GM23338 (cell line): ENCODE results near the gene FBXL4. TPM values are rescaled to one million over a fixed set of nuclear protein-coding genes. Genes with fewer than 3 reads are reported as not detected.

Experiments used
- ATAC-seq: fragments of 200-7000 bp; cut with Tn5 transposase; 3 replicates; pipeline ENCODE4 v1.9.1; 2020
- DNase-seq: peaks from one replicate; pipeline ENCODE4 v3.0.0-alpha.2; 2015; ENCODE audit warnings: low spot score
- H2AFZ ChIP-seq: fragments of 200-600 bp; sonication (generic); 2 replicates; pipeline ENCODE4 v1.8.0; 2016; ENCODE audit warnings: antibody characterized with exemption, mild to moderate bottlenecking, moderate library complexity
- H3F3A ChIP-seq: fragments of 200-600 bp; sonication (generic); replicated peaks from 2 replicates; pipeline ENCODE4 v1.8.0; 2017; ENCODE audit warnings: antibody characterized with exemption, mixed run types, low read depth
- H3K27ac ChIP-seq: fragments of 200-600 bp; sonication (generic); 2 replicates; pipeline ENCODE4 v1.6.1; 2016; ENCODE audit warnings: low read depth
- H3K27me3 ChIP-seq: fragments of 200-600 bp; sonication (generic); 2 replicates; pipeline ENCODE4 v1.8.0; 2016; ENCODE audit warnings: mild to moderate bottlenecking, mixed run types, moderate library complexity; ENCODE audit not compliant: insufficient read depth
- H3K36me3 ChIP-seq: fragments of 200-600 bp; sonication (generic); 2 replicates; pipeline ENCODE4 v1.8.0; 2016; ENCODE audit warnings: mild to moderate bottlenecking; ENCODE audit not compliant: insufficient read depth
- H3K4me1 ChIP-seq: fragments of 200-600 bp; sonication (generic); 2 replicates; pipeline ENCODE4 v1.8.0; 2016; ENCODE audit warnings: mild to moderate bottlenecking, moderate library complexity; ENCODE audit not compliant: insufficient read depth
- H3K4me2 ChIP-seq: fragments of 200-600 bp; sonication (generic); 2 replicates; pipeline ENCODE4 v1.7.1; 2017; ENCODE audit warnings: mixed run types
- H3K4me3 ChIP-seq: fragments of 200-600 bp; sonication (generic); 2 replicates; pipeline ENCODE4 v1.6.1; 2016; ENCODE audit warnings: mixed run types
- H3K79me2 ChIP-seq: fragments of 200-600 bp; sonication (generic); replicated peaks from 2 replicates; pipeline ENCODE4 v1.8.0; 2017; ENCODE audit warnings: mild to moderate bottlenecking; ENCODE audit not compliant: insufficient read depth
- H3K9me2 ChIP-seq: fragments of 200-600 bp; sonication (generic); 2 replicates; pipeline ENCODE4 v1.8.0; 2017; ENCODE audit not compliant: insufficient read depth
- H4K20me1 ChIP-seq: fragments of 200-600 bp; sonication (generic); replicated peaks from 2 replicates; pipeline ENCODE4 v1.8.0; 2017; ENCODE audit warnings: mild to moderate bottlenecking; ENCODE audit not compliant: insufficient read depth
- H3K27ac Mint-ChIP-seq: 2 replicates; pipeline ENCODE4 v1.8.0; 2020; ENCODE audit warnings: inconsistent platforms, mild to moderate bottlenecking, moderate library complexity, mixed read lengths
- H3K27me3 Mint-ChIP-seq: 3 replicates; pipeline ENCODE4 v1.8.0; 2022; ENCODE audit warnings: low read depth, mild to moderate bottlenecking, moderate library complexity, mixed read lengths, inconsistent platforms; ENCODE audit not compliant: insufficient read depth, poor library complexity
- H3K36me3 Mint-ChIP-seq: 3 replicates; pipeline ENCODE4 v1.8.0; 2021; ENCODE audit warnings: low read depth, mild to moderate bottlenecking, inconsistent platforms, moderate library complexity, mixed read lengths
- H3K4me1 Mint-ChIP-seq: 3 replicates; pipeline ENCODE4 v1.8.0; 2020; ENCODE audit warnings: mild to moderate bottlenecking, inconsistent platforms, mixed read lengths
- H3K4me3 Mint-ChIP-seq: 3 replicates; pipeline ENCODE4 v1.8.0; 2021; ENCODE audit warnings: moderate library complexity, mild to moderate bottlenecking, inconsistent platforms, mixed read lengths
- H3K9me3 Mint-ChIP-seq: 3 replicates; pipeline ENCODE4 v1.8.0; 2020; ENCODE audit warnings: moderate library complexity, mild to moderate bottlenecking, inconsistent platforms, mixed read lengths
- CREB1 ChIP-seq: fragments of 250-450 bp; sonication (Bioruptor Pico); IDR thresholded peaks from 2 replicates; pipeline ENCODE4 v1.5.0; 2020; ENCODE audit warnings: low read depth, mild to moderate bottlenecking, moderate library complexity
- ETS1 ChIP-seq: IDR thresholded peaks from 2 replicates; pipeline ENCODE4 v1.6.1; 2016; ENCODE audit warnings: antibody characterized with exemption
- EZH2 ChIP-seq: fragments of 200-600 bp; sonication (generic); IDR thresholded peaks from one replicate; pipeline ENCODE4 v1.8.0; 2017; ENCODE audit warnings: antibody characterized with exemption, mild to moderate bottlenecking, low read depth; ENCODE audit not compliant: unreplicated experiment
- EZH2phosphoT487 ChIP-seq: fragments of 200-600 bp; sonication (generic); IDR thresholded peaks from one replicate; pipeline ENCODE4 v1.8.1; 2018; ENCODE audit warnings: antibody characterized with exemption; ENCODE audit not compliant: unreplicated experiment
- JUNB ChIP-seq: IDR thresholded peaks from one replicate; pipeline ENCODE4 v1.6.1; 2016; ENCODE audit warnings: antibody characterized with exemption; ENCODE audit not compliant: unreplicated experiment
- NANOG ChIP-seq: IDR thresholded peaks from 2 replicates; pipeline ENCODE4 v1.6.1; 2016; ENCODE audit warnings: antibody characterized with exemption, borderline replicate concordance
- POLR2AphosphoS5 ChIP-seq: IDR thresholded peaks from 2 replicates; pipeline ENCODE4 v1.6.1; 2016; ENCODE audit warnings: antibody characterized with exemption, low read depth
- REST ChIP-seq: IDR thresholded peaks from one replicate; pipeline ENCODE4 v1.6.1; 2018; ENCODE audit warnings: antibody characterized with exemption; ENCODE audit not compliant: unreplicated experiment
- STAT1 ChIP-seq: IDR thresholded peaks from one replicate; pipeline ENCODE4 v1.6.1; 2016; ENCODE audit warnings: antibody characterized with exemption; ENCODE audit not compliant: unreplicated experiment
- ZNF114 ChIP-seq: fragments of 250-450 bp; sonication (Bioruptor Pico); IDR thresholded peaks from 2 replicates; pipeline ENCODE4 v1.5.0; 2020; ENCODE audit warnings: mild to moderate bottlenecking, moderate library complexity
- ZNF331 ChIP-seq: fragments of 250-450 bp; sonication (Bioruptor Pico); IDR thresholded peaks from 2 replicates; pipeline ENCODE4 v1.5.0; 2020; ENCODE audit warnings: low read depth, mild to moderate bottlenecking, moderate library complexity
- polyA plus RNA-seq: library from polyadenylated mRNA; unstranded; fragments of >200 nt; fragmentation: Nextera tagmentation; extraction: Ambion mirVana; gene quantifications from 2 replicates; pipeline ENCODE4 v1.2.1, GENCODE V29; 2016
- total RNA-seq: library from RNA; depleted of rRNA; stranded (reverse); fragments of >200 nt; shearing (Covaris generic); gene quantifications from 2 replicates; pipeline ENCODE4 v1.2.3, GENCODE V29; 2014
- TF ChIP-seq, protein P1 (sequence below): fragments of 250-450 bp; sonication (Bioruptor Pico); IDR thresholded peaks from 2 replicates; pipeline ENCODE4 v1.5.0; 2020; ENCODE audit warnings: mild to moderate bottlenecking, moderate library complexity

Gene FBXL4
- total and polyA plus RNA-seq, 2 experiments from 2014 or later = 8.5 to 23.4 TPM

- Mint-ChIP-seq H3K36me3 (peaks cover 43% of the 10 kb centered on the region), H3K9me3 (peaks cover 29% of the 10 kb centered on the region), H3K27me3 (peaks cover 5% of the 10 kb centered on the region), H3K27ac (no peak overlapping the region), H3K4me1 (peaks cover 14% of the 10 kb centered on the region), H3K4me3 (no peak overlapping the region)
- Histone ChIP-seq H3K36me3 (no peaks in the 10 kb centered on the region), H3K4me1 (peaks cover 13% of the 10 kb centered on the region), H2AFZ (no peak overlapping the region), H3K79me2 (peaks cover 75% of the 10 kb centered on the region), H3K27ac (no peak overlapping the region), H3K27me3 (no peaks in the 10 kb centered on the region), H3K4me3 (no peak overlapping the region), H4K20me1 (no peaks in the 10 kb centered on the region), H3K4me2 (no peak overlapping the region), H3F3A (no peaks in the 10 kb centered on the region), H3K9me2 (no peaks in the 10 kb centered on the region)
- TF ChIP-seq REST = no peak
- TF ChIP-seq, protein P1, sequence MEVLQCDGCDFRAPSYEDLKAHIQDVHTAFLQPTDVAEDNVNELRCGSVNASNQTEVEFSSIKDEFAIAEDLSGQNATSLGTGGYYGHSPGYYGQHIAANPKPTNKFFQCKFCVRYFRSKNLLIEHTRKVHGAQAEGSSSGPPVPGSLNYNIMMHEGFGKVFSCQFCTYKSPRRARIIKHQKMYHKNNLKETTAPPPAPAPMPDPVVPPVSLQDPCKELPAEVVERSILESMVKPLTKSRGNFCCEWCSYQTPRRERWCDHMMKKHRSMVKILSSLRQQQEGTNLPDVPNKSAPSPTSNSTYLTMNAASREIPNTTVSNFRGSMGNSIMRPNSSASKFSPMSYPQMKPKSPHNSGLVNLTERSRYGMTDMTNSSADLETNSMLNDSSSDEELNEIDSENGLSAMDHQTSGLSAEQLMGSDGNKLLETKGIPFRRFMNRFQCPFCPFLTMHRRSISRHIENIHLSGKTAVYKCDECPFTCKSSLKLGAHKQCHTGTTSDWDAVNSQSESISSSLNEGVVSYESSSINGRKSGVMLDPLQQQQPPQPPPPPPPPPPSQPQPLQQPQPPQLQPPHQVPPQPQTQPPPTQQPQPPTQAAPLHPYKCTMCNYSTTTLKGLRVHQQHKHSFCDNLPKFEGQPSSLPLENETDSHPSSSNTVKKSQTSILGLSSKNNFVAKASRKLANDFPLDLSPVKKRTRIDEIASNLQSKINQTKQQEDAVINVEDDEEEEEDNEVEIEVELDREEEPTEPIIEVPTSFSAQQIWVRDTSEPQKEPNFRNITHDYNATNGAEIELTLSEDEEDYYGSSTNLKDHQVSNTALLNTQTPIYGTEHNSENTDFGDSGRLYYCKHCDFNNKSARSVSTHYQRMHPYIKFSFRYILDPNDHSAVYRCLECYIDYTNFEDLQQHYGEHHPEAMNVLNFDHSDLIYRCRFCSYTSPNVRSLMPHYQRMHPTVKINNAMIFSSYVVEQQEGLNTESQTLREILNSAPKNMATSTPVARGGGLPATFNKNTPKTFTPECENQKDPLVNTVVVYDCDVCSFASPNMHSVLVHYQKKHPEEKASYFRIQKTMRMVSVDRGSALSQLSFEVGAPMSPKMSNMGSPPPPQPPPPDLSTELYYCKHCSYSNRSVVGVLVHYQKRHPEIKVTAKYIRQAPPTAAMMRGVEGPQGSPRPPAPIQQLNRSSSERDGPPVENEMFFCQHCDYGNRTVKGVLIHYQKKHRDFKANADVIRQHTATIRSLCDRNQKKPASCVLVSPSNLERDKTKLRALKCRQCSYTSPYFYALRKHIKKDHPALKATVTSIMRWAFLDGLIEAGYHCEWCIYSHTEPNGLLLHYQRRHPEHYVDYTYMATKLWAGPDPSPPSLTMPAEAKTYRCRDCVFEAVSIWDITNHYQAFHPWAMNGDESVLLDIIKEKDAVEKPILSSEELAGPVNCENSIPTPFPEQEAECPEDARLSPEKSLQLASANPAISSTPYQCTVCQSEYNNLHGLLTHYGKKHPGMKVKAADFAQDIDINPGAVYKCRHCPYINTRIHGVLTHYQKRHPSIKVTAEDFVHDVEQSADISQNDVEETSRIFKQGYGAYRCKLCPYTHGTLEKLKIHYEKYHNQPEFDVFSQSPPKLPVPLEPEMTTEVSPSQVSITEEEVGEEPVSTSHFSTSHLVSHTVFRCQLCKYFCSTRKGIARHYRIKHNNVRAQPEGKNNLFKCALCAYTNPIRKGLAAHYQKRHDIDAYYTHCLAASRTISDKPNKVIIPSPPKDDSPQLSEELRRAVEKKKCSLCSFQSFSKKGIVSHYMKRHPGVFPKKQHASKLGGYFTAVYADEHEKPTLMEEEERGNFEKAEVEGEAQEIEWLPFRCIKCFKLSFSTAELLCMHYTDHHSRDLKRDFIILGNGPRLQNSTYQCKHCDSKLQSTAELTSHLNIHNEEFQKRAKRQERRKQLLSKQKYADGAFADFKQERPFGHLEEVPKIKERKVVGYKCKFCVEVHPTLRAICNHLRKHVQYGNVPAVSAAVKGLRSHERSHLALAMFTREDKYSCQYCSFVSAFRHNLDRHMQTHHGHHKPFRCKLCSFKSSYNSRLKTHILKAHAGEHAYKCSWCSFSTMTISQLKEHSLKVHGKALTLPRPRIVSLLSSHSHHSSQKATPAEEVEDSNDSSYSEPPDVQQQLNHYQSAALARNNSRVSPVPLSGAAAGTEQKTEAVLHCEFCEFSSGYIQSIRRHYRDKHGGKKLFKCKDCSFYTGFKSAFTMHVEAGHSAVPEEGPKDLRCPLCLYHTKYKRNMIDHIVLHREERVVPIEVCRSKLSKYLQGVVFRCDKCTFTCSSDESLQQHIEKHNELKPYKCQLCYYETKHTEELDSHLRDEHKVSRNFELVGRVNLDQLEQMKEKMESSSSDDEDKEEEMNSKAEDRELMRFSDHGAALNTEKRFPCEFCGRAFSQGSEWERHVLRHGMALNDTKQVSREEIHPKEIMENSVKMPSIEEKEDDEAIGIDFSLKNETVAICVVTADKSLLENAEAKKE (CRISPR knock-in tag) = no peak
- no peak for TF ChIP-seq STAT1
- TF ChIP-seq POLR2AphosphoS5 = no peak
- no peak for TF ChIP-seq ETS1
- TF ChIP-seq JUNB = no peak
- TF ChIP-seq EZH2 = no peak
- TF ChIP-seq NANOG = no peak
- no peak for TF ChIP-seq EZH2phosphoT487
- no peak for TF ChIP-seq ZNF114 (CRISPR knock-in tag)
- no peak for TF ChIP-seq CREB1 (CRISPR knock-in tag)
- no peak for TF ChIP-seq ZNF331 (CRISPR knock-in tag)
- no peak for DNase-seq
- no peak for ATAC-seq
Observed at GRCh38 chr6:98944168-98944567, 3.6 kb downstream of the FBXL4 start.
